ENCODE data around the gene RPS6KA2. TPM values are rescaled to one million over a fixed set of nuclear protein-coding genes. Genes with fewer than 3 reads are reported as not detected.
A peak's percentile ranks its signal among the peaks of the same experiment; 100 is the strongest.

The RPS6KA2 gene
- total RNA-seq, 1 experiment from 2014 or later: 7.2 TPM

DNA sequence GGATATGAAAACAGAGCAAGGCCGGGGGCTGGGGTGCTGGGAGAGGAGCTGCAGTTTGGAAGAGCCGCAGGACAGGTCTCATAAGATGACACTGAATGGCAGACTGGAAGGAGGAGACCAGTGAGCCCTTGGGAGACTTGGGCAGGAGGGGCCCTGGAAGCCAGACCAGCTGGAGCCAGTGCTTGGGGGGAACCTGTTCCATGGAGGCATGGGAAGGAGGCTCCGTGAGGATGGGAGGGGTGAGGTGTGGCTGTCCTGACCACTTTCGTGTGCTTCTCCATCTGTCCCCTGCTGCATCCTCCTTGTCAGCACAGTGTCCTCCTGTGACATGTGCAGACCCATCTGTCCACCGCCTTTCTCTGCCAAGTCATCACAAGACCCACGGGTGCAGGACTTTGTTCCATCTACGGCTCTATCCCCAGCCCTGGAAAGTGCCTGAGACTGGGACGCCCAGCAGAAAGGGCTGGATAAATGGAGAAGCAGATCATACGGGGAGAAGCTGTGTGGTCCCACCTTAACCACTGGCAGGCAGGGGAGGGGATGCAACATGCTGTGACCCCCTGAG is 159.5 kb downstream of the RPS6KA2 start:
- DNase-seq: no peak
- Histone ChIP-seq H4K20me1 (ENCODE audit: insufficient read depth, low read depth, low read length) (no peaks in the 10 kb centered on the region), H3K79me2 (ENCODE audit: low read length) (no peaks in the 10 kb centered on the region), H3K4me1 (ENCODE audit: low read length) (peaks cover 39% of the 10 kb centered on the region), H3K9ac (ENCODE audit: low read length) (no peak overlapping the region), H3K9me2 (replicated peaks; ENCODE audit: insufficient read depth, low read length) (no peaks in the 10 kb centered on the region), H3K27me3 (ENCODE audit: low read length) (no peaks in the 10 kb centered on the region), H3K36me3 (ENCODE audit: insufficient read depth, low read length) (no peaks in the 10 kb centered on the region), H3K4me3 (ENCODE audit: low read length) (no peak overlapping the region), H3K4me2 (ENCODE audit: low read depth, low read length, poor library complexity, severe bottlenecking) (no peak overlapping the region), H3K27ac (ENCODE audit: low read length) (no peak overlapping the region), H2AFZ (ENCODE audit: low read length) (no peak overlapping the region), H3K9me3 (ENCODE audit: low read length) (no peaks in the 10 kb centered on the region)

DNA sequence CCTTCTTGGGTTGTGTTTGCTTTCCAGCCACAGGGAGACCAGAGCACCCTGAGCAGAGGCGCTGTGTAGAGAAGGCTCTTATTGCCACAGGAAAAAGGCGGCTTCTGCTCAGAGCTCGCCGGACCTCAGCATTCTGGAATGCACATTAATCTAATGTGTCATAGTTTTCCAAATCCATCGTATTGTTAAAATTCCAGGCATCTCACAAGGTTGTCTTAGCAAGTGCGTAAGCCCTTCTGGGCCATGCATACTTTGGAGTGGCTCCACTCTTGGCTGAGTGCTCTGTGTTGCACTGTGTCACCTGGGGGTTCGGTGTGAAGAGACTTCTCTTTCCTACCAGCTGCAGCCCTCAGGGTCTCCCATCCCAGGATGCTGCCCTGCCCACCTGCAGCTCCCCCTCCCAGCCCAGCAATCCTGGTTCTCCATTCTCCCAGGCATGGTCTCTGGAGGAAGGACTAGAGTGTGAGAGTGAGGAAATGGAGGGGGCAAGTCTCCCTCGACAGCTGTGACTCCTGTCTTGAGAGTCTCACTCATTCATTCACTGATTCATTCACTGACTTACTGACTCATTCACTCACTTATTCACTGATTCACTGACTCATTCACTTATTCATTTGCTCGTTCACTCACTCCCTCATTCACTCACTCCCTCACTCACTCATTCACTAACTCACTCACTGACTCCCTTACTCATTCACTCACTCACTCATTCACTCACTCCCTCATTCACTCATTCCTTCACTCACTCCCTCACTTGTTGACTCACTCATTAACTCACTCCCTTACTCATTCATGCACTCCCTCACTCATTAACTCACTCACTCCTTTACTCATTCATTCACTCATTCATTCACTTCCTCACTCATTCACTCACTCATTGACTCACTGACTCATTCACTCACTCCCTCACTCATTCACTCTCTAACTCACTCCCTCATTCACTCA is 160.6 kb downstream of the RPS6KA2 start:
- Histone ChIP-seq H3K9me3 (ENCODE audit: low read length) (no peaks in the 10 kb centered on the region), H3K9ac (ENCODE audit: low read length) (0 out of 2 replicates have a peak overlapping the region, but pooled peaks have one; percentile 59), H3K27me3 (ENCODE audit: low read length) (no peaks in the 10 kb centered on the region), H3K27ac (ENCODE audit: low read length) (peak overlapping the region; percentile 86), H3K4me1 (ENCODE audit: low read length) (peaks cover 50% of the 10 kb centered on the region), H3K79me2 (ENCODE audit: low read length) (no peaks in the 10 kb centered on the region), H3K4me3 (ENCODE audit: low read length) (peak overlapping the region; percentile 51; the same call in 1 of the 2 replicates), H3K36me3 (ENCODE audit: insufficient read depth, low read length) (no peaks in the 10 kb centered on the region), H3K9me2 (replicated peaks; ENCODE audit: insufficient read depth, low read length) (no peaks in the 10 kb centered on the region), H2AFZ (ENCODE audit: low read length) (no peak overlapping the region), H4K20me1 (ENCODE audit: insufficient read depth, low read depth, low read length) (no peaks in the 10 kb centered on the region), H3K4me2 (ENCODE audit: low read depth, low read length, poor library complexity, severe bottlenecking) (peak overlapping the region; percentile 63)
- DNase-seq: no peak

- Histone ChIP-seq H3K79me2 (ENCODE audit: low read length) (no peaks in the 10 kb centered on the region), H3K4me2 (ENCODE audit: low read depth, low read length, poor library complexity, severe bottlenecking) (peak overlapping the region; percentile 63), H3K9me3 (ENCODE audit: low read length) (no peaks in the 10 kb centered on the region), H3K27ac (ENCODE audit: low read length) (peak overlapping the region; percentile 86), H3K4me3 (ENCODE audit: low read length) (peak overlapping the region; percentile 51; the same call in 1 of the 2 replicates), H3K27me3 (ENCODE audit: low read length) (no peaks in the 10 kb centered on the region), H3K4me1 (ENCODE audit: low read length) (peaks cover 58% of the 10 kb centered on the region), H3K36me3 (ENCODE audit: insufficient read depth, low read length) (no peaks in the 10 kb centered on the region), H4K20me1 (ENCODE audit: insufficient read depth, low read depth, low read length) (no peaks in the 10 kb centered on the region), H3K9me2 (replicated peaks; ENCODE audit: insufficient read depth, low read length) (no peaks in the 10 kb centered on the region), H3K9ac (ENCODE audit: low read length) (peak overlapping the region; percentile 59), H2AFZ (ENCODE audit: low read length) (peak overlapping the region; percentile 59; the same call in 1 of the 2 replicates)
- peak; percentile 74 for DNase-seq
Observed at GRCh38 chr6:166465671-166466087, 161.4 kb downstream of the RPS6KA2 start.

DNA sequence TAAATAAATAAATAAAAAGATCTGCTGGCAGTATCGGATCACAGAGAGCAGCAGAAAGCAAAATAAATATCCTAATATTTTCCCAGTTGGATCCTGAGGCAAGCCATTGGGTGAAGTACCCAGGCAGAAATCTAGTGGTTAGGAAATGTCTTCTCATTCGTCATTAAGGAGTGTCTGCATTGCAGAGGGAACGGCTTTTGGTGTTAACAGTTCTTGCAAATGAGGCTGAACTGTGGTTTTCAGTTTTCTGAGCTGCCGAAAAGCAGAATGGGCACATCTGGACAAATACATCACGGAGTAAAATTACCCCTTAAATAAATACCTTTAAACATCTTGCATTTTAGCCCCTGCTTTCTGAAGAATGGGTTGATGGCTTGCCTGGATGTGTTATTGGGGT is 162.1 kb downstream of the RPS6KA2 start:
- peak overlapping the region; percentile 63 for H3K4me2 ChIP-seq (ENCODE audit: low read depth, low read length, poor library complexity, severe bottlenecking)

GRCh38 chr6:166464068-166465002 is 162.7 kb downstream of the RPS6KA2 start:
- H3K27ac ChIP-seq (ENCODE audit: low read length): peak overlapping the region; percentile 86
- H3K9ac ChIP-seq (ENCODE audit: low read length): peak overlapping the region; percentile 59
- no peak overlapping the region for H2AFZ ChIP-seq (ENCODE audit: low read length)
- H3K9me3 ChIP-seq (ENCODE audit: low read length): no peaks in the 10 kb centered on the region
- peak overlapping the region; percentile 51; the same call in 1 of the 2 replicates for H3K4me3 ChIP-seq (ENCODE audit: low read length)
- no peaks in the 10 kb centered on the region for H4K20me1 ChIP-seq (ENCODE audit: insufficient read depth, low read depth, low read length)
- peak overlapping the region; percentile 63 for H3K4me2 ChIP-seq (ENCODE audit: low read depth, low read length, poor library complexity, severe bottlenecking)
- H3K4me1 ChIP-seq (ENCODE audit: low read length): peaks cover 65% of the 10 kb centered on the region
- peak; percentile 58 for DNase-seq
- no peaks in the 10 kb centered on the region for H3K9me2 ChIP-seq (replicated peaks; ENCODE audit: insufficient read depth, low read length)
- H3K36me3 ChIP-seq (ENCODE audit: insufficient read depth, low read length): no peaks in the 10 kb centered on the region
- no peaks in the 10 kb centered on the region for H3K79me2 ChIP-seq (ENCODE audit: low read length)
- H3K27me3 ChIP-seq (ENCODE audit: low read length): no peaks in the 10 kb centered on the region

More for the DNA sequence above, 162.1 kb downstream of the RPS6KA2 start:
- Histone ChIP-seq H3K4me1 (ENCODE audit: low read length) (peaks cover 64% of the 10 kb centered on the region), H3K4me3 (ENCODE audit: low read length) (peak overlapping the region; percentile 51; the same call in 1 of the 2 replicates), H3K27me3 (ENCODE audit: low read length) (no peaks in the 10 kb centered on the region), H3K27ac (ENCODE audit: low read length) (peak overlapping the region; percentile 86), H2AFZ (ENCODE audit: low read length) (peak overlapping the region; percentile 59; the same call in 1 of the 2 replicates), H3K9me3 (ENCODE audit: low read length) (no peaks in the 10 kb centered on the region), H4K20me1 (ENCODE audit: insufficient read depth, low read depth, low read length) (no peaks in the 10 kb centered on the region), H3K9me2 (replicated peaks; ENCODE audit: insufficient read depth, low read length) (no peaks in the 10 kb centered on the region), H3K79me2 (ENCODE audit: low read length) (no peaks in the 10 kb centered on the region), H3K9ac (ENCODE audit: low read length) (peak overlapping the region; percentile 59), H3K36me3 (ENCODE audit: insufficient read depth, low read length) (no peaks in the 10 kb centered on the region)
- DNase-seq: peak; percentile 73

GRCh38 chr6:166463359-166464067 is 163.5 kb downstream of the RPS6KA2 start:
- peak overlapping the region; percentile 59 for H3K9ac ChIP-seq (ENCODE audit: low read length)
- H4K20me1 ChIP-seq (ENCODE audit: insufficient read depth, low read depth, low read length): no peaks in the 10 kb centered on the region
- no peaks in the 10 kb centered on the region for H3K9me3 ChIP-seq (ENCODE audit: low read length)
- peak overlapping the region; percentile 51; the same call in 1 of the 2 replicates for H3K4me3 ChIP-seq (ENCODE audit: low read length)
- DNase-seq: peak; percentile 53
- 0 out of 2 replicates have a peak, but pooled peaks cover 6% of the 10 kb centered on the region for H3K36me3 ChIP-seq (ENCODE audit: insufficient read depth, low read length)
- H2AFZ ChIP-seq (ENCODE audit: low read length): no peak overlapping the region
- peak overlapping the region; percentile 63 for H3K4me2 ChIP-seq (ENCODE audit: low read depth, low read length, poor library complexity, severe bottlenecking)
- H3K79me2 ChIP-seq (ENCODE audit: low read length): no peaks in the 10 kb centered on the region
- no peaks in the 10 kb centered on the region for H3K9me2 ChIP-seq (replicated peaks; ENCODE audit: insufficient read depth, low read length)
- no peaks in the 10 kb centered on the region for H3K27me3 ChIP-seq (ENCODE audit: low read length)
- peak overlapping the region; percentile 86 for H3K27ac ChIP-seq (ENCODE audit: low read length)
- peaks cover 65% of the 10 kb centered on the region for H3K4me1 ChIP-seq (ENCODE audit: low read length)

DNA sequence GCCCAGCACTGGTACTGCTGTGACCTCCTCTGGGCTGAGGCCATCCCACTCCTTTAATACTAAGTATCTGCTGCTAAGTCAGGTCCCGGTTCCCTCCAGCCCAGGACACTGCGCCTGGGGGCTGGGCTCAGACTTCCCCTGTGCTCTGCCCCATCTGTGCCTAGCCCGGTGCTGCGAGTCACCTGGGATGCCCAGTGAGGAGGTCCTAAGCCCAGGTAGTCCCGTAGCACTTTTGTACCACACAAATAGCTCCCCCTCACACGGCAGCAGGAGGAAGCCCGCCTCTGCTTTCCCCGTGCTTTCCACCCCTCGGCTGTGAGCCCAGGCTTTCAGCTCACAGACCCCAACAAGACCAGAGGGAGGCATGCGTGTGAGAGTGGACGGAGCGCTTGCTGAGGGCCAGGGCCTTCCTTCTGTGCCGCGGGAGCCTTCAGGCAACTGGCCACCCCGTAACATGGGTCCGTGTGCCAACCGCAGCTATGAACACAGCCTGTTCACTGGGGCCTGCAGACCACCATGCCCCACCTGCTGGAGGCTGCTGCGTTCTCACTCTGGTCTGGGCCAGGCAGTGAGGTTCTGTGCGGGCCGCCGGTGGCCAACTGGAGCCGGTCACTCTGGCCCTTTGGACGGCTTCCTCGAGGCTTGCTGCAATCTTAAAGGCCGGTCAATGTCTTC is 164.5 kb downstream of the RPS6KA2 start:
- no peaks in the 10 kb centered on the region for H3K27me3 ChIP-seq (ENCODE audit: low read length)
- no peak overlapping the region for H2AFZ ChIP-seq (ENCODE audit: low read length)
- H3K9me2 ChIP-seq (replicated peaks; ENCODE audit: insufficient read depth, low read length): no peaks in the 10 kb centered on the region
- H3K79me2 ChIP-seq (ENCODE audit: low read length): no peaks in the 10 kb centered on the region
- H3K9ac ChIP-seq (ENCODE audit: low read length): peak overlapping the region; percentile 59
- H3K4me3 ChIP-seq (ENCODE audit: low read length): peak overlapping the region; percentile 51
- no peaks in the 10 kb centered on the region for H4K20me1 ChIP-seq (ENCODE audit: insufficient read depth, low read depth, low read length)
- H3K36me3 ChIP-seq (ENCODE audit: insufficient read depth, low read length): peaks cover 15% of the 10 kb centered on the region; the same call in 1 of the 2 replicates
- no peaks in the 10 kb centered on the region for H3K9me3 ChIP-seq (ENCODE audit: low read length)
- DNase-seq: no peak
- peaks cover 65% of the 10 kb centered on the region for H3K4me1 ChIP-seq (ENCODE audit: low read length)
- H3K4me2 ChIP-seq (ENCODE audit: low read depth, low read length, poor library complexity, severe bottlenecking): peak overlapping the region; percentile 63
- H3K27ac ChIP-seq (ENCODE audit: low read length): peak overlapping the region; percentile 86
